Activated T-cell treated with anti-CD3 and anti-CD28 coated beads, Interleukin-2, amount 50 U/mL, for 4 hours (primary cell): ENCODE measurements around the gene PRR23E. TPM values are rescaled to one million over a fixed set of nuclear protein-coding genes. Genes with fewer than 3 reads are reported as not detected.

Source experiments
- ATAC-seq, 2 donors: fragments of 200-7000 bp; cut with Tn5 transposase; one replicate each; pipeline ENCODE4 v1.10.0; 2021
- DNase-seq: peaks from one replicate; pipeline ENCODE4 v3.0.0-alpha.2; 2020
- H3K27me3 Mint-ChIP-seq: one replicate; pipeline ENCODE4 v1.8.0; 2021; ENCODE audit warnings: low read depth, mixed read lengths
- H3K36me3 Mint-ChIP-seq: one replicate; pipeline ENCODE4 v1.8.0; 2022; ENCODE audit warnings: mixed read lengths; ENCODE audit not compliant: insufficient read depth
- H3K4me1 Mint-ChIP-seq: one replicate; pipeline ENCODE4 v1.8.0; 2021; ENCODE audit warnings: low read depth, mixed read lengths
- H3K4me3 Mint-ChIP-seq: one replicate; pipeline ENCODE4 v1.8.0; 2021; ENCODE audit warnings: mild to moderate bottlenecking, moderate library complexity, mixed read lengths
- H3K9me3 Mint-ChIP-seq: one replicate; pipeline ENCODE4 v1.8.0; 2021; ENCODE audit warnings: mixed read lengths
- total RNA-seq, 3 donors: library from RNA; stranded (reverse); gene quantifications; one replicate each; pipeline ENCODE4 v1.2.1, GENCODE V29; 2021

PRR23E gene
- total RNA-seq, 3 donors from 2014 or later = not detected

GRCh38 chr3:127157171-127157828, 35.6 kb upstream of the PRR23E start:
- Mint-ChIP-seq H3K36me3 (no peaks in the 10 kb centered on the region), H3K4me3 (no peak overlapping the region), H3K9me3 (no peaks in the 10 kb centered on the region), H3K27me3 (peaks cover 7% of the 10 kb centered on the region), H3K4me1 (no peaks in the 10 kb centered on the region)
- ATAC-seq = no peak
- no peak for DNase-seq

GRCh38 chr3:127158614-127159229, 34.2 kb upstream of the PRR23E start:
- Mint-ChIP-seq H3K36me3 (no peaks in the 10 kb centered on the region), H3K4me1 (no peaks in the 10 kb centered on the region), H3K4me3 (no peak overlapping the region), H3K9me3 (no peaks in the 10 kb centered on the region), H3K27me3 (peaks cover 7% of the 10 kb centered on the region)
- ATAC-seq (no peak), DNase-seq (no peak)

- Mint-ChIP-seq H3K4me1 (no peaks in the 10 kb centered on the region), H3K36me3 (no peaks in the 10 kb centered on the region)
Measured at GRCh38 chr3:127159543-127159942, 33.4 kb upstream of the PRR23E start.

GRCh38 chr3:127161236-127161635, 31.7 kb upstream of the PRR23E start:
- ATAC-seq = no peak
- no peaks in the 10 kb centered on the region for H3K36me3 Mint-ChIP-seq
- DNase-seq = no peak
- peaks cover 11% of the 10 kb centered on the region for H3K27me3 Mint-ChIP-seq
- no peak overlapping the region for H3K4me3 Mint-ChIP-seq
- H3K4me1 Mint-ChIP-seq = no peaks in the 10 kb centered on the region
- H3K9me3 Mint-ChIP-seq = no peaks in the 10 kb centered on the region

More at GRCh38 chr3:127159543-127159942, 33.4 kb upstream of the PRR23E start:
- H3K4me3 Mint-ChIP-seq = no peak overlapping the region
- peaks cover 7% of the 10 kb centered on the region for H3K27me3 Mint-ChIP-seq
- no peak for DNase-seq
- ATAC-seq = no peak
- H3K9me3 Mint-ChIP-seq = no peaks in the 10 kb centered on the region

DNA sequence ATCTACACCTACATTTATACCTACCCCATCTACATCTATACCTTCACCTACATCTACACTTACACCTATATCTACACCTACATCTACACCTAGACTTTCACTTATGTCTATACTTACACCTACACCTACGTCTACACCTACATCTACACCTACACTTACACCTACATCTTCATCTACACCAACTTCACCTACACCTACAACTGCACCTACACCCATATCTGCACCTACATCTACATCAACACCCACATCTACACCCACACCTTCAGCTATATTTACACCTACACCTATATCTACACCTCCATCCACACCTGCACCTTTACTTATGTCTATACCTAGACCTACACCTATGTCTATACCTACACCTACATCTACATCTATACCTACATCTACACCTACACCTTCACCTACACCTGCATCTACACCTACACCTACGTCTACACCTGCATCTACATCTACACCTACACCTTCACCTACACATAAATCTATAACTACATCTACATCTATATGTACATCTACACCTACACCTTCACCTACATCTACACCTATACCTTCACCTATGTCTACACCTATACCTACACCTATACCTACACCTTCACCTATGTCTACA, 30.9 kb upstream of the PRR23E start:
- DNase-seq = no peak
- ATAC-seq = no peak
- H3K9me3 Mint-ChIP-seq = no peaks in the 10 kb centered on the region
- no peaks in the 10 kb centered on the region for H3K4me1 Mint-ChIP-seq
- H3K36me3 Mint-ChIP-seq = no peaks in the 10 kb centered on the region
- no peak overlapping the region for H3K4me3 Mint-ChIP-seq
- peaks cover 15% of the 10 kb centered on the region for H3K27me3 Mint-ChIP-seq

- Mint-ChIP-seq H3K4me1 (no peaks in the 10 kb centered on the region), H3K4me3 (no peak overlapping the region), H3K36me3 (no peaks in the 10 kb centered on the region), H3K9me3 (no peaks in the 10 kb centered on the region), H3K27me3 (peaks cover 13% of the 10 kb centered on the region)
- ATAC-seq (no peak), DNase-seq (no peak)
Measured at GRCh38 chr3:127162947-127163645, 29.8 kb upstream of the PRR23E start.

DNA sequence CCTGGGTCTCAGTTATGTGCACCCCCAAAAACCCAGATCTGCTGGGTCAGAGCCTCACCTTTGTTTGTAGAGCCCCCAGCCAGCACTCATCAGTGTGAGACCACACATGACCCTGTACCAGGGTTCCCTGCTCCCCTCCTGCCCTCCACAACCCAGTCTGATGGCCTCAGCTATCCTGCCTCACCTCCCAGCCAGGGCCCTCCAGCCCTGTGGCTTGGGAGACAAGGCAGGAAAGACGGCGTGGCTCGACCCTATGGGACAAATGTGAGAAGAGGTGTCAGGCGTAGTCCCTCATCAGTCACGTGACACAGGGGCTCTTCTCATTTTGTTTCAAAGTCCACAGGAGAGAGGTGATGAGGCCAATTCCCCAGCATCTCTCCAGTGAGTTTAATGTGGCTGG, 28.3 kb upstream of the PRR23E start:
- Mint-ChIP-seq H3K4me3 (no peak overlapping the region), H3K27me3 (peaks cover 17% of the 10 kb centered on the region), H3K9me3 (no peaks in the 10 kb centered on the region), H3K4me1 (no peaks in the 10 kb centered on the region), H3K36me3 (no peaks in the 10 kb centered on the region)
- ATAC-seq (no peak), DNase-seq (no peak)

DNA sequence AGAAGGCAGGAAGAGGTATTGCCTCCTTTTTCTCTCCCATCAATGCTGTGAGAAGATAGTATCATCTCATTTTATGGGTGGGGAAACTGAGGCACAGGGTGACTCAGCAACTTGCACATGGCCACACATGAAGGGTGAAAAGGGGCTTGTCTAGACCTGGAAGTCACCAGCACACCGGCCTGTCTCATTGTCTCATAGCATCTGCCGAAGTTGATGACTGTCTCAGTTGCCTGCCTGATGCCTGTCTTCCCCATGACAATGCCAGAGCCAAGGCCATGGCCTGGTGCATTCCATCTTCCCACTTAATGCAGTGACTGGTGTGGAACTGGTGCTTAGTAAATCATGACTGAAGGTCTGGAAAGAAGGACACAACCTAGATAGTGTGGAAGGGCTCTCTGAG, 27.9 kb upstream of the PRR23E start:
- ATAC-seq (no peak), DNase-seq (no peak)
- no peaks in the 10 kb centered on the region for H3K36me3 Mint-ChIP-seq
- H3K9me3 Mint-ChIP-seq = no peaks in the 10 kb centered on the region
- H3K27me3 Mint-ChIP-seq = peaks cover 18% of the 10 kb centered on the region
- no peak overlapping the region for H3K4me3 Mint-ChIP-seq
- no peaks in the 10 kb centered on the region for H3K4me1 Mint-ChIP-seq

GRCh38 chr3:127165694-127166485, 27.0 kb upstream of the PRR23E start:
- no peak for DNase-seq
- H3K4me1 Mint-ChIP-seq = no peaks in the 10 kb centered on the region
- peaks cover 24% of the 10 kb centered on the region for H3K27me3 Mint-ChIP-seq
- no peak for ATAC-seq
- H3K36me3 Mint-ChIP-seq = no peaks in the 10 kb centered on the region
- H3K9me3 Mint-ChIP-seq = no peaks in the 10 kb centered on the region
- H3K4me3 Mint-ChIP-seq = no peak overlapping the region

DNA sequence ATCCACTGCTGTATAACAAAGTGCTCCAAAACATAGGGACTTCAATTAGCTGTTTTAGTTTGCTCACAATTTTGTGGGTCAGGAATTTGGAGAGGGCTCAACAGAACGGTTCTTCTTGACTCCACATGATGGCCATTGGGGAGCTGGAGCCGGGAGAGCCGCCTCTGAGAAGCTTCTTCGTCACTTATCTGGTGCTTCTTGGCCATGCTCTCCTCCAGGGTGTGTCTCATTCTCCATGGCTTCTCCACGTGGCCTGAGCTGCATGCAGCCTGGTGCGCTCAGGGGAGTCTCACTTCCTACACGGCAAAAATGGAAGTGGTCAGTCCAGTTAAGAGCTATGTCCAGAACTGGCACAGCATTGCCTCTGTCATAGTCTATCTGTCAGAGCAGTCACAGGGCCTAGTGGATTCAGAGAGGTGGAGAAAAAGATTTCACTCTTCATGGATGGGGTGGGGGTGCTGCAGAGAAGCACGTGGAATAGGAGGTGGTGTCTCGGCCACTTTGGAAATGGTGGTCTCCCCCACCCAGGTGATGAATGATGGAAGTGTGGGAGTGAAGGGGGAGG, 26.3 kb upstream of the PRR23E start:
- no peaks in the 10 kb centered on the region for H3K9me3 Mint-ChIP-seq
- no peaks in the 10 kb centered on the region for H3K36me3 Mint-ChIP-seq
- ATAC-seq = no peak
- no peak overlapping the region for H3K4me3 Mint-ChIP-seq
- DNase-seq = no peak
- H3K27me3 Mint-ChIP-seq = peaks cover 24% of the 10 kb centered on the region
- no peaks in the 10 kb centered on the region for H3K4me1 Mint-ChIP-seq

- H3K4me1 Mint-ChIP-seq = no peaks in the 10 kb centered on the region
- DNase-seq = no peak
- peaks cover 28% of the 10 kb centered on the region for H3K27me3 Mint-ChIP-seq
- no peaks in the 10 kb centered on the region for H3K36me3 Mint-ChIP-seq
- no peak overlapping the region for H3K4me3 Mint-ChIP-seq
- no peak for ATAC-seq
- H3K9me3 Mint-ChIP-seq = no peaks in the 10 kb centered on the region
Measured at GRCh38 chr3:127167315-127168043, 25.5 kb upstream of the PRR23E start.

GRCh38 chr3:127168271-127168670, 24.7 kb upstream of the PRR23E start:
- DNase-seq (no peak), ATAC-seq (no peak)
- Mint-ChIP-seq H3K9me3 (no peaks in the 10 kb centered on the region), H3K36me3 (no peaks in the 10 kb centered on the region), H3K4me1 (no peaks in the 10 kb centered on the region), H3K27me3 (peaks cover 34% of the 10 kb centered on the region), H3K4me3 (no peak overlapping the region)

- H3K4me1 Mint-ChIP-seq = no peaks in the 10 kb centered on the region
- H3K36me3 Mint-ChIP-seq = no peaks in the 10 kb centered on the region
- H3K4me3 Mint-ChIP-seq = no peak overlapping the region
- peaks cover 35% of the 10 kb centered on the region for H3K27me3 Mint-ChIP-seq
- DNase-seq (no peak), ATAC-seq (no peak)
- H3K9me3 Mint-ChIP-seq = no peaks in the 10 kb centered on the region
Measured at GRCh38 chr3:127170814-127171213, 22.1 kb upstream of the PRR23E start.
